HG02610 (cell line): Measurements from ENCODE around the gene CNOT9.
"Not testable (repeated sequence)": the region's sequence is repeated elsewhere in the genome, so short reads cannot be mapped to it uniquely, and the experiment has no call there.

Experiments used
- ATAC-seq: cut with Tn5 transposase; IDR thresholded peaks from one replicate; pipeline ENCODE4 v1.9.1; 2021; ENCODE audit warnings: mild to moderate bottlenecking, moderate library complexity; ENCODE audit not compliant: unreplicated experiment

CNOT9 gene, protein sequence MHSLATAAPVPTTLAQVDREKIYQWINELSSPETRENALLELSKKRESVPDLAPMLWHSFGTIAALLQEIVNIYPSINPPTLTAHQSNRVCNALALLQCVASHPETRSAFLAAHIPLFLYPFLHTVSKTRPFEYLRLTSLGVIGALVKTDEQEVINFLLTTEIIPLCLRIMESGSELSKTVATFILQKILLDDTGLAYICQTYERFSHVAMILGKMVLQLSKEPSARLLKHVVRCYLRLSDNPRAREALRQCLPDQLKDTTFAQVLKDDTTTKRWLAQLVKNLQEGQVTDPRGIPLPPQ

DNA sequence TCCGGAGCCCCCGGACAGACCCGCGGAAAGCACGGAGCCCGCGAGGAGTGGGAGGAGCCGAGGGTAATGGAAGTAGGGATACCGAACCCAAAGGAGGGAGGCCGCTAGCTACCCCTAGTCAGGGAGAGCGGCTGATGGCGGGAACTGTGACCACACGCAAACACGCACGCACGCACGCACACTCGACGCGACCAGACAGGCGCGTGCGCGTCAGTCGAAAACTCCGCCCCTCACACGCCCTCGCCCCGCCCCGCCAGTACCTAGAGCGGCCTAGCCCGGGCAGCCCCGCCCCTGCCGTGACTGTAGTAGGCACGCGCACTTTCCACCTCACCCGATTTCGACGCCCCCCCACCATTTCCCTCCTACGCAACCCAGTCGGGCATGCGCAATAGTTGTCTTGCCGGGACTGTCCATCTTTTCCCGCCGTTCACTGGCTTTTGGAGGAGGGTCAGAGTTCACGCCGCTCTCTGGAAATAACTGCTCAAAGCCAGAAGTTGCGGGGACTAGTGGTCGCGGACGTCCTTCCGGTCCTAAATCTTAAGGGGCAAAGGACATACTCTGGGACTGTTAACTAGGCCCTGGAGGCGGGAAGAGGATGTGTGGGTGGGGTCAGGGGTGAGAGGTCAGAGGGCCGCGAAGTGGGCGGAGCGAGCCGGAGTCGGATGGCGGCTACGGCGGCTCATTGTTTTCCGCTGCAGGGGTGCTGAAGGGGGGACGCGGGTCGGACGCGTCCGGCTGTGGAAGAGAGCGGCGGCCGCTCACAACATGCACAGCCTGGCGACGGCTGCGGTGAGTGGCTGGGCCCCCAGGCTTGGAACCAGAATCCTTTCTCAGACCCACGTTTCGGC is at the start of gene CNOT9, which contains the start of gene USP37:
Gene CNOT9, plus strand, starts transcription at position 650 of the 848 bp plus-strand sequence. Its CDS starts 116 bp downstream, at position 766.
Gene USP37, minus strand, starts transcription at position 162 of the 848 bp plus-strand sequence. CDS start 9,698 bp downstream, outside the sequence.
- peak; percentile 72 for ATAC-seq

DNA sequence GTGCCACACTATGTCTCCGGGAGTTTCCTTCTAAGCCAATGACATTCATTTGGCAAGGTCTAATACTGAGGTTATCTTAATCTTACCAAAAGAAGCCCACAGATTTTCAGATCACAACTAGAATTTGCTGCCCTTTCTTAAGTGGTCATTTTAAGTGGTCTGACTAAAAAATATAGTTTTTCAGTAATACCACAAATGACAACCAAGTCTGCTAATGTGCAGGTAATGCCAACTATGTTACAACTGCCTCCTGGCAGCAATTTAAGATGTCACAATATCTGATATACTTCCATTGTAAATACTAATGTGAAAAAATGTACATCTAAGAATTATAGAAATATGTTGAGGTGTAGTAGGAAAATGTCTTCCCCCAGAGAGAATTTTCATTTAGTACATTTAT is 49.8 kb upstream of the CNOT9 start:
- no peak for ATAC-seq

DNA sequence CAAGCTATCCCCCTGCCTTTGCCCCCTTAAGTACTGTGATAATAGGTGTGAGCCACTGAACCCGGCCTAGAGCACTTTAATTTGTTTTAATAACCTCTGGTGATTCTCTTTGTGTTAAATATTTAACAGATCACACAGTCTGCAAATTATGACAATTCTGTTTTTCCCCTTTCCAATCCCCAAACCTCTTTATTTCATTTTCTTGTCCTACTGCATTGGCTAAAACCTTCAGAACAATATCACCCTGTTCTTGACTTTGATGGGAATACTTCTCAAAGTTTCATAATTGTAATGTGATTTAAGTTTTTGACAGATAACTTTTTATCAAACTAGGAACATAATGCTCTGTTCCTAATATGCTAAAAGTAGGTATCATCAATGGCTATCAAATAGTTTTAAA is 45.0 kb upstream of the CNOT9 start:
- ATAC-seq, result no peak

DNA sequence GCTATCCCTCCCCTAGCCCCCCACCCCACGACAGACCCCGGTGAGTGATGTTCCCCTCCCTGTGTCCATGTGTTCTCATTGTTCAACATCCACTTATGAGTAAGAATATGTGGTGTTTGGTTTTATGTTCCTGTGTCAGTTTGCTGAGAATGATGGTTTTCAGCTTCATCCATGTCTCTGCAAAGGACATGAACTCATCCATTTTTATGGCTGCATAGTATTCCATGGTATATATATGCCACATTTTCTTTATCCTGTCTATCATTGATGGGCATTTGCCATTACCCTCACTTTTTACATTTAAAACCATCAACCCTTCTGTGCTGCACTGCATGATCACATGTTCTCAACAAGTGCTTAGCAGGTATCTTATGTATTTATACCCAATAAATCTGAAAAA is 40.2 kb upstream of the CNOT9 start:
- not testable (repeated sequence) for ATAC-seq

DNA sequence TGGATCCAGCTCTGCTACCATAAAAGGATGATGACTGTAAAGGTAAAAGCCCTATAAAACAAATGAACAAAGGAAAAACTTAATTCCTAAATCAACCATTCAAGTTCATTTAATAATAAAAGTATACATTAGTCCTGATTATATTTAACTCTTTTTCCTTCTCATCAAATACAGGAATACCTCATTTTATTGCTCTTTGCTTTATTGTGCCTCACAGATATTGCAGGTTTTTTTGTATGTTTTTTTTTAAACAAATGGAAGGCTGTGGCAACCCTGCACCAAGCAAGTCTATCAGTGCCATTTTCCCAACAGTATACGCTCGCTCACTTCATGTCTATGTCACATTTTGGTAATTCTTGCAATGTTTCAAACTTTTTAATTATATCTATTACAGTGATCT is 38.6 kb upstream of the CNOT9 start:
- no peak for ATAC-seq

DNA sequence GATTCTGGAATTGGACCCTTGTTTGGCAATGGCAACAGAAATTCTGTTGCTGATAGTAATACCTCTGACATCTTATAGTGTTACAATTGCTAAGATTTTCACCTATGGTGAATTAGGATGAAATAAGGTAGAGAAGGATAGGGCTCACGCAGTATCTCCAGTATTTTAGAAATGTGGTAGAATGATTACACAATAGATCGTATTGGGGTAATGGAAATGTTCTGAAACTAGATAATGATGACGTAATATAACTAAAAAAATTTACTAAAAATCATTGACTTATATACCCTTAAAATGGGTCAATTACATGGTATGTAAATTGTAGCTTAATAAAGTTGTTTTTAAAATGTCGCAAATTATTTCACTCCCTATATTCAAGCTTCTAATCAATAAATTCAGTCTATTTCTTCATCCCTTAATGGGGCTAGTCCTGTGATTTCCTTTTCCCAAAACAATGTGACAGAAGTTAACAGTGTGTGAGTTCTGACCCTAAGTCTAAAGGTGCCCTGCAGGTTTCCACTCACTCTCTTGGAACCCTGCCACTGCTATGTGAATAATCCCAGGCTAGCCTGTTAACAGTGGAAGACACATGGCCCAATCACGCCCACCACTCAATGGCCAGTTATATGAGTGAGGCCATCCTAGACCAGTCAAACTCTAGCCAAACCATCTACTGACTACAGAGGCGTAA is 31.7 kb upstream of the CNOT9 start:
- ATAC-seq, result no peak

DNA sequence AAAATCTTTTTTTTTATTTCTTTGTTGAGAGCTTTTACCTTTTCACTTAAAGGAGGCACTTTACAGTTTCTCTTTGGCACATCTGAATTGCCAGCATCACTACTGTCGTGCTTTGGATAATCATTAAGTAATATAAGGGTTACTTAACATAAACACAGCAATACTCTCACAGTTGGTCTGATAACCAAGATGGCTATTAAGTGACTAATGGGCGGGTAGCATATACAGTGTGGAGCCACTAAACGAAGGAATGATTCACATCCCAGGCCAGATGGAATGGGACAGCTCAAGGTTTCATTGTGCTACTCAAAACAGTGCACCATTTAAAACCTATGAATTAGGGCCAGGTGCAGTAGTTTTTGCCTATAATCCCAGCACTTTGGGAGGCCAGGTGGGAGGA is 28.6 kb upstream of the CNOT9 start:
- no peak for ATAC-seq

DNA sequence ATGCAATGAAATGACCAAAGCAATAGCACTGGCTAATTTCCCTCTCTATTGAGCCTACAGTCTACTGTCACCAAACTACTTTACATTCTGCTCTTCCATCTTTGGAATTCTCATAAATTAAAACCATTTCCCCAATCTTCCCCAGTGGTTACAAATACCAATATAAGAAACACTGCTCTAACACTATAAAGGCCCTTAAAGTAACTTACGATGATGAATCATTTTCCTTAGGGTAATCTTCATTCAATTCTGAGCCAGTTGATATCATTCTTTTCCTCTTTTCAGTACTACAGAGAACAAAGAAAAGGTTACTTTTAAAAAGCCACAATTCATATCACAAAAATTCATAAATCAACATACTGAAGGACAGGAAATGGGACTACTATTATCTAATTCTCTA is 22.6 kb upstream of the CNOT9 start:
- ATAC-seq, result no peak

DNA sequence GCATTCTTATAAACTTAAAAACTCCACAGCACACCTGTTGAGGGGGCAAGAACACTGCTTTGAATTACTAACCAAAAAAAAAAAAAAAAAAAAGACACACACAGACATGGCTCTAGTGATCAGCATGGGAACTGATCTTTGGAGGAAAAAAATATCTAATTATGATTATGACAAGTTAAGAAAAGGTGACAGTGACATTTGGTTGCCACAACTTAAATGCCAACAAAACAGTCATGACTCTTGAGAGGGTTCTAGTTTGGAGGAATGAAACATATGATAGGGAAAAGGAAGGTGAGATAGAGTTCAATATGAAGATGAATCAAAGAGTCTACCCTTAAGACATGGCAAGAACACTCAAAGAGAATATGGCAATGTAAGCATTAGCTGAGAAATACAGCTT is 21.1 kb upstream of the CNOT9 start:
- ATAC-seq, result peak; percentile 32

DNA sequence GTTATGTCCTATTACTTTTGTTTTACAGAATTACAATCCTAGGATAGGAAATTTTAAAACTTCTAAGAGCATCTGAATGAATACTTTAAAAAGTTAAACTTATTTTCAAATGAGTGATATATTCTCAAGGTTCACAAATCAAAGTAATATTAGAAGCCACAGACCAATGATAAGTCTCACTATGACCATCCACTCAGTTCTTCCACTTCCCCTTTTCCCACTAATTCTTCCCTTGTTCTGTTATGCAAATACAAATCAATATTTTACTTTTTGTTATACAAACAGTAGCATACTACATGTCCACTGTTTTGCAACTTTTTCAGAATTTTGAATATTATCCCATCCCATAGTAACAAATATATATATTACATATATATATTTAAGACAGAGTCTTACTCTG is 20.7 kb upstream of the CNOT9 start:
- peak; percentile 85 for ATAC-seq

DNA sequence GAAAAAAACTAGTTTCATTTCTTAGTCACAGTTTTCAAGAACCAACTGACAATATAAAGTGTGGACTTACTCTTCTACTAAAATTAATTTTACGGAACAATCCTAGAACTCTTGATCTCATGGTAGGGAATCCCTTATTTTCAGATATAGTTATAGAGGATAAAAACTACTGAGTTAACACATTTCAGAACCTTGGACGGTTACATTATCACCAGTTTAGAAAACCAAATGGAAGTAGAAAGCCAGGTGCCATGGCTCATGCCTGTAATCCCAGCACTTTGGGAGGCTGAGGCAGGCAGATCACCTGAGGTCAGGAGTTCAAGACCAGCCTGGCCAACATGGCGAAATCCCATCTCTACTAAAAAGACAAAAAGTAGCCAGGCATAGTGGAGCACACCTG is 14.4 kb upstream of the CNOT9 start:
- not testable (repeated sequence) for ATAC-seq

DNA sequence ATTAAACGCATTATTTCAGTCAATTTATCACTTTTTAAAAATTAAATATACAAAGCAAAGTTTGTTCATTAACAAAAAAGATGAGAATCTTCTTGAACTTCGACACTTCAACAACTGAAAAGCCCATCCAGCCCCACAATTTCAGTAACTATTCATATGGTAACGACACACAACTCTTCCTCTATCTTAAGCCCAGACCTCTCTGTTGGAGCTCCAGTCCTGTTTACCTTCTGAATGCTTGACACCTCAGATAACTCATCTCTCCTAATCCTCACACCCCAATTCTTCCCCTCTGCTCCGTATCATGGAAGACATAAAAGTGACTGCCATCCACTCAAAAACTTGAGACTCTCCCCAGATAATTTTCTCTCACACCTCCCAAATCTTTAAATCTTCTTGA is 13.1 kb upstream of the CNOT9 start:
- no peak for ATAC-seq

DNA sequence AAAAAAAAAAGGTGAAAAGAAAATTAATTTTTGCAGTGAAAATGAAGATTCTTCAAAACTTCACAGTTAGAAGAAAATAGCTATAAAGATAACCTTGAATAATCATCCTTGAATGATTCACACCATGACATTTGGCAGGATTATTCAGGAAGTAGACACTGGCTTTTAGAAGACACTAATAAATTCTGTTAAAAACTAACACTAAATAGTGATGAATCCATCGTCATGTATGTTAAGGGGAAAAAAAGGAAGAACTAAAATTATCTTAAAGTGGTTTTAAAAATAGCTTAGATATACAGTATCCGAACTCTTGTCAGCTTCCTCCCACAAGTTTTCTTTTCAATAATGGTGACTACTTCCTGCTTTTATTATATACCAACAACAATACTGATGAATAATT is 10.7 kb upstream of the CNOT9 start:
- ATAC-seq, result no peak

DNA sequence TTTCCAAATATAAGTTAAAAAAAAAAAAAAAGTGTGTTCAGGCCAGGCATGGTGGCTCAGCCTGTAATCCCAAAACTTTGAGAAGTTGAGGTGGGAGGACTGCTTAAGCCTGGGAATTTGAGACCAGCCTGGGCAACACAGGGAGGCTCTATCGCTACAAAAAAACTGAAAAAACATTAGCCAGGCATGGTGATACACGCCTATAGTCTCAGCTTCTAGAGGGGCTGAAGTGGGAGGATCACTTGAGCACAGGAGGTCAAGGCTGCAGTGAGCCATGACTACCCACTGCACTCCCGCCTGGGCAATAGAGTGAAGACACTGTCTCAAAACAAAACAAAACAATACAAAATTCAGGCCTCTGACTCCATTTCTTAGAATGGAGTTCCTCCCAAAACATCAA is 9.7 kb upstream of the CNOT9 start:
- no peak for ATAC-seq

DNA sequence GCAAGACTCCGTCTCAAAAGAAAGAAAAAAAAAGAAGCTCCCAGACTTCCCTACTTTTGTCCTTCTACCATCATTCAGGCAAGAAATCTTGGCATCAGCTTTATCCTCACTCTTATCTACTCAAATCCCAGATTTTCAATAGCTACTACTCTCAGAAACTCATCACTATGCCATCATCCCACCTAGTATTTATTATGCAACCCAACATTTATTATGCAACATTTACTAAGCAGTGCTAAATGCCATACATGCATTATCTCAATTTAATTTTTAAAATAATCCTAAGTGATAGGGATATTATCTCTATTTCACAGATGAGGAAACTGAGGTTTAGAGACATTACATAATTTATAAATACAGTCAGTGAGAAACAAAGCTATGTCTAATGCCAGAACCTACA is 4.6 kb upstream of the CNOT9 start:
- ATAC-seq, result no peak

DNA sequence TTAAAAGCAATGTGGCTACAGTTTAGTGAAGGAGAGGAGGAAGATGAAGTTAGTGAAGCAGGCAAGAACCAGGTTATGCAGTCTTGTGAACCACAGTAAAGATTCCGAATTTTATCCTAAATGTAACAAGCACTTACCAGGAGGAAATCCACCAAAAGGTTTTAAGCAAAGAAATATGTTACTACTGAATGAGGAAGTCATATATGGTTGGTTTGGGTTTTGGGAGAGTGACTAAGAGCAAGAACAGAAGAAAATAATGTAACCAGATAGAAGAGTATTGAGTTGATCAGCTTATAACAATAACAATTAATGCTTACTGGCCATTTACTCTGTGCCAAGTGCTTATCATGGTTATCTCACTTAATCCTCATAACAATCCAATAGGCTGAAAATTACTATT is 2.3 kb upstream of the CNOT9 start:
- ATAC-seq, result no peak

DNA sequence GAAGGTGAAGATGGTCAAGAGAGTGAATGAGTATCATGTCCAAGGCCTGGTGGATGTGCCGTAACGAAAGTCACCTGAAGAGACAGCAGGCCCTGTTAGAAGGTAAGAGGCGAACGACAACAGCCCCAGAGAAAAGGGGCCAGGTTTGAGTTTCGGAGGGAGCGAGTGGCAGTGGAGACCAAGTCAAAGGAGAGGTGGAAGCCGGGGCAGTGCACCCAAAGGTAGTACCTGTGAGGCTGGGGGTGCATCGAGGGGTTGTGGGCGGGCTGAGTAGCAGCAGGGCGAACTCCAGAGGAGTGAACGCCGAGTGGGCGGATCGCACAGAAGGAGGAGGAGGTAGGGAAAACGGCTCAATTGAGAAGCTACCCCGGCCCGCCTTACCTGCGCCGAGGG is 846 bp upstream of the CNOT9 start:
- peak; percentile 29 for ATAC-seq

DNA sequence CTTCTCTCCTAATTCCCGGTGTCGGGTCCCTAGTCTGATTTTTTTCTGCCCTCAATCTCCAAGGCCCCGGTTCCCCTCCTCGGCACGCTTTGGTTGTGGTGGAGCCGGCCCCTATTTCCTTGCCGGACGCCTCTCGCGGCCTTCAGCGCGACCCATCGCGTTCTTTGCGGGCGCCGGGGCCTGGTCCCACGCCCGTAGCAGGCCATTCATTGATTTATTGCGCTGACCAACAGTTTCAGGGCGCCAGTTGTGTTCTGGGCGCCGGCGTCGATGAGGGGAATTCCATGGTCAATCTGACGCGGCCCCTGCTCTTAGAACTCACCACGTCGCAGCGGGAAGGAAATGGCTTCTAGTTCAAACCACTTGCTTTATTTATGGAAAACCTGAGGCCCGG is 396 bp downstream of the CNOT9 start:
- ATAC-seq, result peak; percentile 35

DNA sequence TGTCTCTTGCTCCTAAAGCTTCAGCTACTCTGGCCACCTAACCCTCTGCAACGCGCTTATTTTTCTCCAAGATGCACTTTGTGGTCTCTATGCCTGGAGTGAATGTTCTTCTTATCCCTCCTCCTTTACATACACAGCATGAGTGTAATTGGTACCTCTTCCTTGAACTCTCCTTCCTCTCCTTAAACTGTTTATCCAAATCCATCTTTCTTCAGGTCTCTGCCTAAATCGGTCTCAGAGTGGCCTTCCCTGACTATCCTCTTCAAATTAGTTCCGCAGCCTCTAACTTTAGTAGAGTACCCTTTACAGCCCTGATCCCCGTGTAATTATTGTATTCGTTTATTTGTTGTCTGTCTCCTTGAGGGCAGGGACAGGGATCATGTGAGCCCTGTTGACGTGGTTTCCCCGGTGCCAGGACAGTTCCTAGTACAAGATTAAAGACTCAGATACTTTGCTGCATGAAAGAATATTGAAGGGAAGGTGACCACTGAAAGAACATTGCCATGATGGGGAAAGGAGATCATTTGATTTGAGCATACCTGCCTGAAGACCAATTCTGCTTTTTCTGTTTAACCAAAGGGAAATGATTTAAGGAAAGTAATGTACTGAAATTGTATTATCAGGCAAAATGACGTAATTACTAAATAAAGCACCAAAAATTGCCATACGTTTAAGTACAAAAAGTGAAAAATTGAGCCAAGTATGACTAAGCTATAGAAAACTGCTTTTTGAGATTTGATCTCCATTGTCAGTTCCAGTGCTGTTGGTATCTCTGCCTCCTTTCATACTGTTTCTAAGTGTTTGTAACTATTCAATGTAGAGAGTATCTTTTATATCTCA is 1.2 kb downstream of the CNOT9 start:
- no peak for ATAC-seq

DNA sequence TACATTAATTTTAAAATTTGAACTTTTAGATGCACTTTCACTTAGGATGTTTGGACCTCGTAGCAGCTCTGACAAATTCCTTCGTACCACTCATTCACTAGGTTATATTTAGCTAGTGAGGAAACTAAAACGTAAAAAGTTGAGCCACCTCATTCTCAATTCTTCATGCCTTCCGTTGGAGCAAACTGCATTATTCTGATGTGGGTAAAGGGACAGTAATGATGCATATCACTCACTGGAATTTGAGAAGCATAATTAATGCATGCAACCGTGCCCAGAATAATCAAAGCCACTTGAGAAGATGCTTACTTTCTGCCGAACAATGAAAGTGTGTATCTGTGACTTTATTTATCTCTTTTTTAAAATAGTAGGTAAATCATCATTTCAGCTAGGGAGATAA is 2.2 kb downstream of the CNOT9 start:
- ATAC-seq, result no peak

DNA sequence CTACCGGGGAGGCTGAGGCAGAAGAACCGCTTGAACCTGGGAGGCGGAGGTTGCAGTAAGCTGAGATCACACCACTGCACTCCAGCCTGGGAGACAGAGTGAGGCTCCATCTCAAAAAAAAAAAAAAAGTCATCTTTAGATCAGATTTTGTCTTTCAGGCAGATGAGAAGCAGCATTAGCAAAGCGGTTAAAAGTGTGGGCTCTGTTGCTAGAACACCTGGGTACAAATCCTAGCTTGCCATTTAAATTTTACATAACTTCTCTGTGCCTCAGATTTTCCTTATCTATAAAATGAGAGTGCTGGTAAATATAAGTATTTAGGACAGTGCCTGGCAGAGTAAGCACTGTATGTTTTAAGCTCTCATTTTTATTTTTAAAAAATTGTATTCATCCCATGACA is 8.2 kb downstream of the CNOT9 start:
- no peak for ATAC-seq
